22Rv1 (cell line): Measurements from ENCODE around the gene POU3F1.

ENCODE experiments used
- H3K27ac ChIP-seq: fragments of 450-650 bp; 2 replicates; pipeline ENCODE4 v1.5.1; 2017
- CTCF ChIP-seq: fragments of 450-650 bp; IDR thresholded peaks from 2 replicates; pipeline ENCODE4 v1.5.1; 2017; ENCODE audit warnings: mild to moderate bottlenecking
- ZFX ChIP-seq: fragments of 450-650 bp; IDR thresholded peaks from 2 replicates; pipeline ENCODE4 v1.6.1; 2017; ENCODE audit warnings: antibody characterized with exemption, borderline replicate concordance

POU3F1 gene

DNA sequence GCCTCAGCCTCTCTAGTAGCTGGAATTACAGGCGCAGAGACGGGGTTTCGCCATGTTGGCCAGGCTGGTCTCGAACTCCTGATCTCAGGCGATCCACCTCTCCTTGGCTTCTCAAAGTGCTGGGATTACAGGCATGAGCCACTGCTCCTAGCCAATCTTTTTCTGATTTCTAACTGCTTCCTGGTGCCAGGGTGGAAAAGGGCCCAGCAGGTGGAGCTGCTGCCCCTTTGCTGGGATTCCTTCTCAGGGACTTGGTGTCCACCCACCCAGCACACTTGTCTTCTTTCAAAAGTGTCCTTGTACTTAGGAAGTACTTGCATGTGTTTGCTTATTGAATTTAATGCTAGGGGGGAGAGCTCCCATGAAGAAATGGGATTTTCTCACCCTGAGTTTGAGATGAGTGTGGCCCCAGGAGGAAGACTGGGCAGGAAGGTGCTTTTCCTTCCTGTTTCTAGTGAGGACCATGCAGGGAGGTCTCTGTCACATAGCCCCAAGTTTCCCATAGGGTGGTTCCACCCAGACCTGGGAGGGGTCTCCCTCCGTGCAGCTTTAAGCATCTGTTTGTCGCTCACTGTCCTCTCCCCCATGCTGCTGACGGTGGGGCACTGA, 19.9 kb downstream of the POU3F1 start:
- H3K27ac ChIP-seq: no peak overlapping the region
- no peak for TF ChIP-seq ZFX
- peak; percentile 78 for TF ChIP-seq CTCF

DNA sequence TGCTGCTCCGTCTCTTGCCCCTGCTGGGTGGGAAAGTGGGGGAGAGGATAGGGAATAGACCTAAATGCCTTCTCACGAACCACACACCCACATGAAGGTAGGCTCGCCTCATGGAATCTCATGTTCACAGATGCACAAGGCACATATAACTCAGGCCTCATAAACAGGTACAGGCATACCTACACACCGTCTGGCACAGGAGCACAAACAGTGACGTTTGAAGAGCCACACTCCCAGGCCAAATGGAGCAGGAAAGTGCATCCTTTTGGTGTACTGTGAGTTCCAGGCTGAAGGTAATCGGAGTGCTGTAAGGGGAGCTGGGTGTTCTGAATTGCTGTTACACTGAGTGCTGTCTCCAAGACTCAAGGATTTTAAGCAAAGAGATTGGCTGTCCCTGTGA, 20.9 kb downstream of the POU3F1 start:
- TF ChIP-seq CTCF: no peak
- TF ChIP-seq ZFX: no peak
- H3K27ac ChIP-seq: no peak overlapping the region

DNA sequence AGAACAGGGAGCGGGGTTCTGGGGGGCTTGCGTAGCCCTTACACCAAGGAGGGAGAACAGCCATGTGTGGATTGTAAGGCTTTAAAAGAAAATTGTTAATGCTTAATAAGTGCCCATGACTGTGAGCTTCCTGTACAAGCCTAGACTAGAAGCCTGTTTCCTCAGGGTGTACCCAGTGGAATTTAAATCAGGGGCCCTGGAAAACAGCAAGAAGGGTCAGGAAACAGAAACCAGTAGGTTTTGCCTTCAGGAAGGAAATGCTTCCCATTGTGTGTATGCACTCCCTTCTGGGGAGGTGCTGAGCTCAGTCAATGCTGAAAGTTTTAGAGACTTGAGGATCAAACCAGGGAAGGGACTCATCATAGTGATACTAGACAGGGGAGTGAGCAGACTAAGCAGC, 21.4 kb downstream of the POU3F1 start:
- no peak for TF ChIP-seq ZFX
- no peak for TF ChIP-seq CTCF
- H3K27ac ChIP-seq: no peak overlapping the region

GRCh38 chr1:38022810-38023209, 23.8 kb downstream of the POU3F1 start:
- H3K27ac ChIP-seq: no peak overlapping the region
- no peak for TF ChIP-seq ZFX
- TF ChIP-seq CTCF: no peak

DNA sequence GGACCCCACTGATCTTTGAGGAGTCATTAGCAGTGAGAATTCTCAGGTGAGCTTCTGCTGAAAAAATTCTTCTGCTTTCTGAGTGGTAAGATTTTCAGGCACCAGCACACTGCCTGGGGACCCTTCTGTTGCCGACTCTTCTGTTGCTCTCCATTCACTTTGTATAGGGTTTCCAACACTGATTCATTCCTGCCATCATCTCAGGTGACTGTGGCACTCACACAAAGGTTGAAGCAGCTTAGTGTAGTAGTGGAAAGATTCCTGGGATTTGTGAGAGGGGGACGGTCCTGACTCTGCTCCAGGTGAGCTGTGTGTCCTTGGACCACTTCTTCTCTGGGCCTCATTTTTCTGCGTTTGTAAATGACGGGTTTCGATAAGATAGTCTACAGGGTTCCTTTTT, 24.6 kb downstream of the POU3F1 start:
- TF ChIP-seq CTCF: no peak
- no peak overlapping the region for H3K27ac ChIP-seq

GRCh38 chr1:38020396-38020795, 26.2 kb downstream of the POU3F1 start:
- no peak overlapping the region for H3K27ac ChIP-seq
- TF ChIP-seq CTCF: no peak
- TF ChIP-seq ZFX: no peak

- H3K27ac ChIP-seq: no peak overlapping the region
- TF ChIP-seq ZFX (no peak), CTCF (peak; percentile 65)
These were observed 27.7 kb downstream of the POU3F1 start for GRCh38 chr1:38018864-38019343.
